HG02884 (cell line): ENCODE measurements around the gene LRRC26.

ENCODE experiments used
- ATAC-seq: cut with Tn5 transposase; IDR thresholded peaks from one replicate; pipeline ENCODE4 v1.9.1; 2021; ENCODE audit warnings: mild to moderate bottlenecking, moderate library complexity; ENCODE audit not compliant: unreplicated experiment

The LRRC26 gene

GRCh38 chr9:137199411-137200121 is 29.7 kb upstream of the LRRC26 start:
- ATAC-seq, result no peak

GRCh38 chr9:137198902-137199283 is 29.0 kb upstream of the LRRC26 start:
- no peak for ATAC-seq

- no peak for ATAC-seq
Observed at GRCh38 chr9:137198051-137198901, 28.4 kb upstream of the LRRC26 start.

GRCh38 chr9:137195525-137196220 is 25.8 kb upstream of the LRRC26 start:
- ATAC-seq, result no peak

GRCh38 chr9:137194909-137195308 is 25.1 kb upstream of the LRRC26 start:
- no peak for ATAC-seq

- ATAC-seq, result no peak
Observed at GRCh38 chr9:137194388-137194787, 24.5 kb upstream of the LRRC26 start.

GRCh38 chr9:137193771-137194170 is 23.9 kb upstream of the LRRC26 start:
- no peak for ATAC-seq

- no peak for ATAC-seq
Observed at GRCh38 chr9:137192859-137193258, 23.0 kb upstream of the LRRC26 start.

- ATAC-seq, result no peak
Observed at GRCh38 chr9:137192448-137192780, 22.6 kb upstream of the LRRC26 start.

- ATAC-seq, result no peak
Observed at GRCh38 chr9:137191691-137192447, 22.0 kb upstream of the LRRC26 start.

- ATAC-seq, result no peak
Observed at GRCh38 chr9:137191245-137191644, 21.4 kb upstream of the LRRC26 start.

- no peak for ATAC-seq
Observed at GRCh38 chr9:137190315-137190856, 20.5 kb upstream of the LRRC26 start.

- no peak for ATAC-seq
Observed at GRCh38 chr9:137189297-137190295, 19.7 kb upstream of the LRRC26 start.

GRCh38 chr9:137188490-137189296 is 18.8 kb upstream of the LRRC26 start, which contains the start of the genes ANAPC2 and SSNA1:
Gene ANAPC2, minus strand, starts transcription at chr9:137188560. Its CDS starts 28 bp downstream, at chr9:137188532.
Gene SSNA1, plus strand, starts transcription at chr9:137188676. Its CDS starts 51 bp downstream, at chr9:137188727.
- peak; percentile 74 for ATAC-seq

- ATAC-seq, result no peak
Observed at GRCh38 chr9:137188086-137188489, 18.2 kb upstream of the LRRC26 start.

GRCh38 chr9:137187386-137187785 is 17.5 kb upstream of the LRRC26 start:
- no peak for ATAC-seq

GRCh38 chr9:137186385-137186784 is 16.5 kb upstream of the LRRC26 start:
- ATAC-seq, result no peak

- ATAC-seq, result no peak
Observed at GRCh38 chr9:137185921-137186320, 16.1 kb upstream of the LRRC26 start.
